Heart right ventricle (tissue), 16 donors: Measurements from ENCODE around the gene SLC25A41. TPM values are rescaled to one million over a fixed set of nuclear protein-coding genes. Genes with fewer than 3 reads are reported as not detected.

Experiments
- ATAC-seq, 8 donors: fragments of 200-7000 bp; cut with Tn5 transposase; one replicate each; pipeline ENCODE4 v1.9.1; 2020; ENCODE audit warnings: mild to moderate bottlenecking in 8 of 8, moderate library complexity in 8 of 8, moderate number of reproducible peaks in 1 of 8
- DNase-seq, 2 donors: peaks; one replicate each; pipeline ENCODE4 v3.0.0-alpha.2; 2020
- H3K27ac ChIP-seq, 10 donors: fragments of 200-600 bp; sonication (generic) in 2 of 10; one replicate each; pipeline versions ENCODE4 v1.5.0 to v1.8.0; 2020 to 2022; ENCODE audit warnings: mild to moderate bottlenecking in 3 of 10
- H3K27me3 ChIP-seq, 7 donors: fragments of 200-600 bp; one replicate each; pipeline ENCODE4 v1.8.0; 2021 to 2022; ENCODE audit warnings: mild to moderate bottlenecking in 2 of 7
- H3K36me3 ChIP-seq, 9 donors: fragments of 200-600 bp; sonication (generic) in 1 of 9; one replicate each; pipeline versions ENCODE4 v1.5.0 to v1.8.0; 2020 to 2022; ENCODE audit warnings: mild to moderate bottlenecking in 2 of 9
- H3K4me1 ChIP-seq, 9 donors: fragments of 200-600 bp; sonication (generic) in 1 of 9; one replicate each; pipeline versions ENCODE4 v1.5.0 to v1.8.0; 2020 to 2022; ENCODE audit warnings: mild to moderate bottlenecking in 4 of 9
- H3K4me3 ChIP-seq, 10 donors: fragments of 200-600 bp; sonication (generic) in 2 of 10; one replicate each; pipeline versions ENCODE4 v1.5.0 to v1.8.0; 2020 to 2022; ENCODE audit warnings: mild to moderate bottlenecking in 7 of 10, moderate library complexity in 2 of 10
- H3K9me3 ChIP-seq, 11 donors: fragments of 200-600 bp in 10 of 11; sonication (generic) in 2 of 11; one replicate each; pipeline versions ENCODE4 v1.5.0 to v1.8.0; 2013 to 2022; ENCODE audit warnings: mild to moderate bottlenecking in 2 of 11, control low read depth in 1 of 11, moderate library complexity in 1 of 11
- WGBS, 2 donors: extraction: QIAGEN DNeasy Blood & Tissue Kit; methylation state at CpG; one replicate each; pipeline ENCODE4 v1.1.7; 2013; ENCODE audit warnings: inconsistent platforms in 1 of 2; 5-methylcytosine and 5-hydroxymethylcytosine counted together
- intact Hi-C, 10 donors: fragments of 100-400 bp; cut with DNase I; formaldehyde crosslinking; loops; one replicate each; pipeline versions ENCODE4 v1.11.1 to v1.14.2; 2022
- polyA plus RNA-seq, 2 donors: library from polyadenylated mRNA; stranded (reverse); fragments of 200-250 nt; gene quantifications; one replicate each; pipeline ENCODE4 v1.2.3, GENCODE V29; 2013
- total RNA-seq, 10 donors: library from RNA; stranded (reverse); fragmentation: NEBNext Ultra II Directional in 3 of 10; extraction: Animal tissue kit (Norgen Biotek cat#: 25700) in 3 of 10; gene quantifications; one replicate each; pipeline versions ENCODE4 v1.2.1 to v1.2.4, GENCODE V29; 2021 to 2023
- TF ChIP-seq, protein P1 (sequence below), 9 donors: fragments of 200-600 bp; sonication (generic) in 2 of 9; IDR thresholded peaks; one replicate each; pipeline versions ENCODE4 v1.5.0 to v1.8.0; 2021 to 2022; ENCODE audit warnings: antibody characterized with exemption in 9 of 9, mild to moderate bottlenecking in 5 of 9, moderate library complexity in 1 of 9
- donor health status: Arrhythmogenic right ventricular cardiomyopathy.
- donor health status: ischemic (EF 13 %, LVEDD 7.1; RV severe dilation, severe dysfunction).
- donor health status: healthy with polysubstance abuse.
- donor health status: DM: no; HTN: yes; CAD: no.
- donor health status: DM: no; HTN: no; CAD: no.
- donor health status: ischemic (EF 25% LVEDD 6.9; RV normal size, moderate dysfunction).
- donor health status: ischemic (EF 25% LVEDD 5.7; RV mildly dilated, moderate dysfunction).
- donor health status: healthy.
- donor health status: DM: yes; HTN: yes; CAD: no.
- donor health status: Ischemic cardiomyopathy.
- donor health status: ischemic (EF 35%, LVEDD 5.7; RV mildly dilated, moderate dysfunction).
- donor health status: nonischemic (EF 11% LVEDD 7.7; RV severe dilation, severe dysfunction).
- donor health status: DM: yes; HTN: yes; CAD: no.
- donor health status: PGD.
- donor health status: ischemic (EF 29% LVEDD 5.4; RV normal size, mild dysfunction).
- donor health status: nonischemic (EF 23%, LVEDD 6.1; RV moderate dilation, normal function).

The SLC25A41 gene
- total and polyA plus RNA-seq, 12 donors, result 0.17 to 1.7 (median 0.44) TPM; not detected in 4

DNA sequence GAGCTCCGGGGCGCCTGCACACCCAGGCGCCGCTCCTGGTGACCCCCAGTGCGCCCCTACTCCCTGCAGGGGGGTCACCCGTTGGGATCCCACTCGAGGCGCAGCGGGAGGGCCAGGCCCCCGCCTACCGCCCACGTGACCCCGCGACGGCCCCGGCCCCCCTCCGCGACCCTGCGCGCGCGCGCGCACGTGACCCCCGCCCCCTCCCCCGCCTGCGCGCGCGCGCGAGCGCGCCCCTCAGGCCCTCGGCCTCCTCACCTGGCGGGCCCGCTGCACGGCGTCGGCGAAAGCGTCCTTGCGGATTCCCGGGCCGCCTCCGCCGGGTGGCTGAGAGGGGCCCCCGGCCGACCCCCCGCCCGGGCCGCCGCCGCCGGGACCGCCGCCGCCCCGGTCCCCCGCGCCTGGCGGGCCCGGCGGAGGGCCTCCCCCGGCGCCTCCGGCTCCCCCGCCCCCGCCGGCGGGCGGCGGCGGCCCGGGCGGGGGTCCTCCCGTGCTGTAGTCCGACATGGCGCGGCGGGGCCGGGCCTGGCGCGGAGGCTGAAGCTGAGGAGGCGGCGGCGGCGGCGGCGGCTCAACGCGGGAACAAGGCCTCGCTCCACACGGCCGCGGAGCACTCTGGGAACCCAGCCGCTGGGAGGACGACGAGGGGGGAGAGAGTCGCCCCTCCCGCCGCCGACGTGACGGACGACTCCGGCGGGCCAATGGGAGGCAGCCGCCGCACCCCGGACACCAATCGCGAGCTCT lies 9.2 kb downstream of the SLC25A41 start, which contains the start of gene KHSRP:
Gene KHSRP, minus strand, starts transcription at position 617 of the 744 bp plus-strand sequence. Its CDS starts 110 bp downstream, at position 507.
- Histone ChIP-seq H3K36me3 (peaks cover 0 to 31% (median 10%) of the 10 kb centered on the region in 9 donors), H3K27me3 (no peaks in the 10 kb centered on the region), H3K4me1 (peaks cover 10 to 47% (median 29%) of the 10 kb centered on the region in 9 donors), H3K4me3 (peak within 1 kb of the TSS; percentile 61 to 92 (median 86)), H3K27ac (peak within 1 kb of the TSS; percentile 32 to 94 (median 82)), H3K9me3 (no peaks in the 10 kb centered on the region)
- WGBS, 2 donors, result 0 to 1% methylated on average over 60 to 111 of the region's 114 CpGs
- TF ChIP-seq, protein P1, sequence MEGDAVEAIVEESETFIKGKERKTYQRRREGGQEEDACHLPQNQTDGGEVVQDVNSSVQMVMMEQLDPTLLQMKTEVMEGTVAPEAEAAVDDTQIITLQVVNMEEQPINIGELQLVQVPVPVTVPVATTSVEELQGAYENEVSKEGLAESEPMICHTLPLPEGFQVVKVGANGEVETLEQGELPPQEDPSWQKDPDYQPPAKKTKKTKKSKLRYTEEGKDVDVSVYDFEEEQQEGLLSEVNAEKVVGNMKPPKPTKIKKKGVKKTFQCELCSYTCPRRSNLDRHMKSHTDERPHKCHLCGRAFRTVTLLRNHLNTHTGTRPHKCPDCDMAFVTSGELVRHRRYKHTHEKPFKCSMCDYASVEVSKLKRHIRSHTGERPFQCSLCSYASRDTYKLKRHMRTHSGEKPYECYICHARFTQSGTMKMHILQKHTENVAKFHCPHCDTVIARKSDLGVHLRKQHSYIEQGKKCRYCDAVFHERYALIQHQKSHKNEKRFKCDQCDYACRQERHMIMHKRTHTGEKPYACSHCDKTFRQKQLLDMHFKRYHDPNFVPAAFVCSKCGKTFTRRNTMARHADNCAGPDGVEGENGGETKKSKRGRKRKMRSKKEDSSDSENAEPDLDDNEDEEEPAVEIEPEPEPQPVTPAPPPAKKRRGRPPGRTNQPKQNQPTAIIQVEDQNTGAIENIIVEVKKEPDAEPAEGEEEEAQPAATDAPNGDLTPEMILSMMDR (IDR thresholded peaks at IDR 0.05), result no peak
- intact Hi-C loops, result loop anchor here in 4 of 10 donors (1.0 to 10.0 kb wide), 4 partner anchors 31 to 52 kb away; partner anchors contain the start of genes ALKBH7 (in 3 of the 4), GTF2F1 (in 1 of the 4) and PSPN (in 1 of the 4)
- no peak for ATAC-seq
- DNase-seq, result peak in 1 of 2 donors; percentile 34

DNA sequence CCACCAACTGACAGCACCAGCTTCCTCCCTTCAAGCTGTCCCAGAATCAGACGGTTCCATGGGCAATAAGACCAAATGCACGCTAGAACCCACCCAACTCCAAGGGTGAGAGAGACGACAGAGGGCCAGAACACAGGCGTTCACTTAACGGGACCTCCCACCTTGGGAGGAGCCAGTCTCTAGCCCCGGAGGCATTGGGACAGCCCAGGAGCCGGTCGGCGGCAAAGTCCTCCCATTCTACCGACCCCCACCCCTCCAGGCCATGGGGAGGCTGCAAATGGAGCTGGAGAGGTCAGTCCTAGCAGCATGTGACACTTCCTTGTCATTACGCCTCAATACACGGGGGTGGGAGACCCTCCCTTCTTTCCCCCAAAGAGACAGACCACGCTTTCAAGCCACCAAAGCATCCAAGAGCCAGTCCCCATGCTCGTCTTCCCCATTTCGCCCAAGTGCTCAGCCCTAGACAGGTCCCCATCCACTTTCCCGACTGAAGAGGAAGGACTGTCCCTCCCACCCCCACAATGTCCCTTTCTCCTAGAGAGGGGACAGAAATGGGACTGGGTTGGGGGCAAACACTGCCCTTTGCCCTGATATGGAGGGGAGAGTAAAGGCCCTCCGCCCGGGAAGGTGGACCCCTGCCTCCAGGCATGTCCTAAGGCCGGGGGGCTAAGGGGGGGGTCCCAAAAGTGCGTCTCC lies 9.9 kb downstream of the SLC25A41 start:
- Histone ChIP-seq H3K4me1 (peaks cover 10 to 47% (median 29%) of the 10 kb centered on the region in 9 donors), H3K36me3 (peaks cover 0 to 38% (median 17%) of the 10 kb centered on the region in 9 donors), H3K27me3 (no peaks in the 10 kb centered on the region), H3K27ac (peak overlapping the region in 8 of 10 donors; percentile 68 to 83 (median 73)), H3K4me3 (peak overlapping the region; percentile 61 to 92 (median 86)), H3K9me3 (no peaks in the 10 kb centered on the region)
- 0 to 1% methylated on average over 20 of the region's 20 CpGs for WGBS, 2 donors
- TF ChIP-seq, protein P1 (IDR thresholded peaks at IDR 0.05), result no peak
- DNase-seq, result no peak
- no peak for ATAC-seq
- intact Hi-C loops, result loop anchor here in 4 of 10 donors (1.0 to 10.0 kb wide), 4 partner anchors 30 to 51 kb away; partner anchors contain the start of genes ALKBH7 (in 3 of the 4), GTF2F1 (in 1 of the 4) and PSPN (in 1 of the 4)

GRCh38 chr19:6421075-6422014 lies 12.2 kb downstream of the SLC25A41 start:
- DNase-seq, result no peak
- H3K9me3 ChIP-seq, result no peaks in the 10 kb centered on the region
- WGBS, 2 donors, result 78 to 82% methylated on average over 20 of the region's 20 CpGs
- no peak for ATAC-seq
- TF ChIP-seq, protein P1 (IDR thresholded peaks at IDR 0.05), result no peak
- H3K4me3 ChIP-seq, result no peak overlapping the region
- no peak overlapping the region for H3K27ac ChIP-seq
- H3K27me3 ChIP-seq, result no peaks in the 10 kb centered on the region
- intact Hi-C loops, result loop anchor here in 1 of 10 donors (10.0 kb wide), 1 partner anchor 47 kb away; the partner anchor contains the start of genes ALKBH7 and PSPN
- H3K36me3 ChIP-seq, result peaks cover 6 to 61% (median 40%) of the 10 kb centered on the region in 9 donors
- peaks cover 10 to 52% (median 29%) of the 10 kb centered on the region in 9 donors for H3K4me1 ChIP-seq
